AG04450 (cell line): ENCODE results near the gene DIS3L. TPM values are rescaled to one million over a fixed set of nuclear protein-coding genes. Genes with fewer than 3 reads are reported as not detected.

ENCODE experiments used
- CTCF ChIA-PET: fragments of 300-600, 350-600 bp; formaldehyde crosslinking; extraction: SDS; loops from one replicate; lab custom pipeline; 2022; ENCODE audit warnings: antibody characterized with exemption, inconsistent platforms; lab: Charles Lee
- POLR2A ChIA-PET: fragments of 350-600 bp; formaldehyde crosslinking; extraction: SDS; loops from one replicate; lab custom pipeline; 2021; ENCODE audit warnings: antibody characterized with exemption, inconsistent platforms; lab: Yijun Ruan, JAX
- DNase-seq: peaks from one replicate; pipeline ENCODE4 v3.0.0-alpha.2; 2011; ENCODE audit warnings: low read depth, low spot score
- H3K27ac ChIP-seq: one replicate; pipeline ENCODE4 v1.5.1; 2012; ENCODE audit warnings: low read depth, low read length, control low read depth
- H3K27me3 ChIP-seq: one replicate; pipeline ENCODE4 v1.6.0; 2012; ENCODE audit warnings: low read length; ENCODE audit not compliant: control insufficient read depth, insufficient read depth
- H3K4me3 ChIP-seq: 2 replicates; pipeline ENCODE4 v1.5.1; 2011; ENCODE audit warnings: mild to moderate bottlenecking, low read depth, low read length, control low read depth
- H3K9me3 ChIP-seq: 2 replicates; pipeline ENCODE4 v1.5.1; 2012; ENCODE audit warnings: low read length; ENCODE audit not compliant: control insufficient read depth, insufficient read depth
- polyA plus RNA-seq: library from polyadenylated mRNA; depleted of rRNA; stranded (reverse); fragments of >200 nt; gene quantifications from 2 replicates; pipeline ENCODE4 v1.2.3, GENCODE V29; 2011
- TF ChIP-seq, protein P1 (sequence below): IDR thresholded peaks from 2 replicates; pipeline ENCODE4 v1.5.1; 2011; ENCODE audit warnings: low read depth, low read length, control low read depth, inconsistent platforms

The DIS3L gene
- polyA plus RNA-seq, 1 experiment: 12.1 TPM

DNA sequence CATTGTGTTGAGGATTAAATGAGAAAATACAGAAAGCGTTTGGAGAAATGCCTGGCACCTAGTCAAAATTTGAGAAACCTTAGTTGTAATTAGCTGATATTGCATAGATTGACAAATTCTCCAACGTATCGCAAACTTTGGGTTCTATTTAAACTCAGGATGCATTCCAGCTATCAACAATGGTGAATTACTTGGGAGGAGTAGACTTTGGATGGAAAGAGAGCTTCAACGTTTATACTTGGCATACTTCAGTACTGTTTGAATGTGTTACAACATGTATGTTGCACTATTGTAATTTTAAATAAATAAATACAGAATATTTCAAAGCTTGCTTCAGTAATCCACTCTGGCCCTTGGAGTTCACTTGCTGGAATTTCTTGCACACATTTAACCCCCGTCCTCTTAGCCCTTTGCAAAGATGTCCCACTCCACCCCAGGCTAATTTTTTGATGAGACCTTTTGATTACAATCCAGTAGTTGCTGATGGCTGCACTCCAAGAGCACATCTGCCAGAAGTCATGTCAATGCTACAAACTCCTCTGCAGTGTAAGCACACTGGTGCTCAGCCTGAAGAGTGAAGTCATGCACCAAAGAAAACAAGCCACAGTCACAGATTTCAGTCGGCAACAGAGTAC is 4.7 kb upstream of the DIS3L start:
- H3K4me3 ChIP-seq: no peak overlapping the region
- CTCF ChIA-PET: interaction anchor here (0.6 to 2.3 kb wide), 15 partner anchors 9 to 693 kb away, joined by 3 to 20 read pairs (median 5); no protein-coding TSS in a partner anchor
- DNase-seq: peak; percentile 18
- TF ChIP-seq, protein P1, sequence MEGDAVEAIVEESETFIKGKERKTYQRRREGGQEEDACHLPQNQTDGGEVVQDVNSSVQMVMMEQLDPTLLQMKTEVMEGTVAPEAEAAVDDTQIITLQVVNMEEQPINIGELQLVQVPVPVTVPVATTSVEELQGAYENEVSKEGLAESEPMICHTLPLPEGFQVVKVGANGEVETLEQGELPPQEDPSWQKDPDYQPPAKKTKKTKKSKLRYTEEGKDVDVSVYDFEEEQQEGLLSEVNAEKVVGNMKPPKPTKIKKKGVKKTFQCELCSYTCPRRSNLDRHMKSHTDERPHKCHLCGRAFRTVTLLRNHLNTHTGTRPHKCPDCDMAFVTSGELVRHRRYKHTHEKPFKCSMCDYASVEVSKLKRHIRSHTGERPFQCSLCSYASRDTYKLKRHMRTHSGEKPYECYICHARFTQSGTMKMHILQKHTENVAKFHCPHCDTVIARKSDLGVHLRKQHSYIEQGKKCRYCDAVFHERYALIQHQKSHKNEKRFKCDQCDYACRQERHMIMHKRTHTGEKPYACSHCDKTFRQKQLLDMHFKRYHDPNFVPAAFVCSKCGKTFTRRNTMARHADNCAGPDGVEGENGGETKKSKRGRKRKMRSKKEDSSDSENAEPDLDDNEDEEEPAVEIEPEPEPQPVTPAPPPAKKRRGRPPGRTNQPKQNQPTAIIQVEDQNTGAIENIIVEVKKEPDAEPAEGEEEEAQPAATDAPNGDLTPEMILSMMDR: no peak
- H3K27ac ChIP-seq: no peak overlapping the region
- POLR2A ChIA-PET: interaction anchor here (0.9 kb wide), 1 partner anchor 419 kb away, joined by 3 read pairs; the partner anchor contains the start of gene RAB11A
- no peaks in the 10 kb centered on the region for H3K9me3 ChIP-seq
- H3K27me3 ChIP-seq: peaks cover 4% of the 10 kb centered on the region

DNA sequence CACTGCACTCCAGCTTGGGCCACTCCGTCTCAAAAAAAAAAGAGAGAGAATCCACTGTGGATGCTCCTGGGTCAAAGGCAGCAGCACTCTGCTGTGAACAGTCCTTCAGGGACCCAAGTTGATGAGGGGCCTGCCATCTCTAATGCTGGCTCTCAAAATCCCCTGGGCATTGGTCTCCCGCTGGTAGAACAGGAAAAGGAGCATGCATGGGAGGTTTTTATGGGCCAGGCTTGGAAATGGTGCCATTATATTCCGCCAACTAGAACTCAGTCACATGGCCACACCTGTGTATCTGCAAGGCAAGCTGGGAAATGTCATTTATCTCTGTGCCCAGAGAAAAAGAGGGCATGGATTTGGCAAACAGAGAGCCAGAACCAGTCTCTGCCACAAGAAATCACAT is 3.4 kb upstream of the DIS3L start:
- no peak for DNase-seq
- Histone ChIP-seq H3K27ac (no peak overlapping the region), H3K27me3 (no peaks in the 10 kb centered on the region), H3K9me3 (no peaks in the 10 kb centered on the region), H3K4me3 (no peak overlapping the region)
- TF ChIP-seq, protein P1: no peak
- CTCF ChIA-PET: interaction anchor here (1.1 kb wide), 1 partner anchor 207 kb away, joined by 4 read pairs; no protein-coding TSS in a partner anchor
- POLR2A ChIA-PET: no interaction called here

DNA sequence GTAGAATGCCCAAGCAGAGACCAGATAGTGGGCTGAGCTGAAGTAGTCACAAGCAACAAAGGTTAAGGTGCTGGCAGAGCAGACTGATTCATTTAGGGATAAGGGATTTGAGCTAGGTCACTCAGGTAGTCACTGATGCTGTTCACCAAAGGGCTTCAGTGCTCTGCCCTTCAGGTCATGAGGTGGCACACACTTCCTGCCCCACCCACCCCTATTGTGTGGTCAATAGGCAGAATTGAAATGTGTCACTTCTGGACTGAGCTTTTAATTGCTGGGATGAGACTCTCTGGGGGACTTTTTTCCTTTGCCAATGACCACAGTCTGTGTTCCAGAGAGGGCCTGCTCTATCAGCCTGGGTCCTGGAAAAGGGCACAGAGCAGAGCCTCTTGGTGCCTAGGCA is 2.9 kb upstream of the DIS3L start:
- Histone ChIP-seq H3K27me3 (no peaks in the 10 kb centered on the region), H3K4me3 (no peak overlapping the region), H3K9me3 (no peaks in the 10 kb centered on the region), H3K27ac (no peak overlapping the region)
- ChIA-PET CTCF (interaction anchor here (0.6 to 1.1 kb wide), 2 partner anchors 113 to 206 kb away, joined by 3 to 4 read pairs; no protein-coding TSS in a partner anchor), POLR2A (no interaction called here)
- TF ChIP-seq, protein P1: no peak
- DNase-seq: no peak

DNA sequence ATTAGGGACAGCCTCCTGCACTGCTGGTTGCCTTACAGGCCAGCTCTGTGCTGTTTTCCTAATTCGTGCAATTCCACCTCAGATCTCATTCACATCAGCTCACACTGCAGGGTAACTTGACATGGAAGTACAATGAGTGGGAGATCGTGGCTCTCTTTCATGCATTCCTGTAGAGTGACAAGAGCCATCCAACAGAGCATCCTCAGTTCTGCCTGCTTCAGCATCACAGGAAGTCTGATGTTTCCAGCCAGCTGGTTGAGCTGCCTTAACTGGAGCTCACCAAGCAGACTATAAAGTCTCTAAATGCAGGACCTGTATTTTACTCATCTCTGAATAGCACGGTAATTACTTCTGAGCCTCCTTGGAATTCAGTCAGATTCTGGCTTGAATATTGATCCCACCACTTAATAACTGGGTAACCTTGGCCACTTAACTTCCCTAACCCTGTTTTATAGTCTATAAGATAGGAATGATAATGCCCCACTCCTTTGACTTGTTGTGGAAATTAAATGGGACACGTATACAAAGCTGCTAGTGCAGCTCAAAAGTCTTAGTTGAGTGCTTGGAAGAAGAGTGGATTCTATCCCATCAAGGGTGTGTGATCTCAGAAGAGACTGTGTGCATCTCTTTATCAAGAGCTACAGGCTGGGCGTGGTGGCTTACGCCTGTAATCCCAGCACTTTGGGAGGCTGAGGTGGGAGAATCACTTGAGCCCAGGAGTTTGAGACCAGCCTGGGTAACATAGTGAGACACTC is 1.4 kb upstream of the DIS3L start:
- H3K9me3 ChIP-seq: no peaks in the 10 kb centered on the region
- H3K27me3 ChIP-seq: no peaks in the 10 kb centered on the region
- TF ChIP-seq, protein P1: no peak
- no peak overlapping the region for H3K4me3 ChIP-seq
- ChIA-PET POLR2A (interaction anchor here (0.6 kb wide), 1 partner anchor 551 kb away, joined by 3 read pairs; no protein-coding TSS in a partner anchor), CTCF (interaction anchor here (0.6 kb wide), 1 partner anchor 50 kb away, joined by 4 read pairs; no protein-coding TSS in a partner anchor)
- no peak overlapping the region for H3K27ac ChIP-seq
- no peak for DNase-seq
